Stomach (tissue), 9 donors: Measurements from ENCODE around the gene ZNF541. TPM values are rescaled to one million over a fixed set of nuclear protein-coding genes. Genes with fewer than 3 reads are reported as not detected.

ENCODE experiments used
- DNase-seq, 2 donors: peaks; one replicate each; pipeline versions ENCODE4 v3.0.0 to v3.0.0-alpha.2; 2013 to 2019
- H3K27ac ChIP-seq, 5 donors: fragments of 200-600 bp in 4 of 5; sonication (generic) in 4 of 5; one replicate each; pipeline ENCODE4 v1.5.1; 2013 to 2019; ENCODE audit warnings: mild to moderate bottlenecking in 1 of 5, moderate library complexity in 1 of 5
- H3K27me3 ChIP-seq, 3 donors: fragments of 200-600 bp; sonication (generic); one replicate each; pipeline ENCODE4 v1.5.1; 2017 to 2019; ENCODE audit warnings: mixed run types in 1 of 3
- H3K36me3 ChIP-seq, 4 donors: fragments of 200-600 bp; sonication (generic); 1 replicate in 3 of 4; 2 replicates in 1 of 4; pipeline ENCODE4 v1.5.1; 2016 to 2019
- H3K4me1 ChIP-seq, 4 donors: fragments of 200-600 bp; sonication (generic); one replicate each; pipeline ENCODE4 v1.5.1; 2016 to 2019
- H3K4me3 ChIP-seq, 4 donors: fragments of 200-600 bp; sonication (generic) in 3 of 4; one replicate each; pipeline ENCODE4 v1.5.1; 2016 to 2019; ENCODE audit warnings: mild to moderate bottlenecking in 1 of 4
- H3K9me3 ChIP-seq, 4 donors: fragments of 200-600 bp; sonication (generic); one replicate each; pipeline ENCODE4 v1.5.1; 2016 to 2019
- EP300 ChIP-seq: sonication (generic); formaldehyde crosslinking; IDR thresholded peaks from one replicate; pipeline ENCODE4 v1.6.1; 2017; ENCODE audit warnings: antibody characterized with exemption
- POLR2A ChIP-seq, 4 donors: fragments of 450-650 bp; IDR thresholded peaks; one replicate each; pipeline ENCODE4 v1.6.1; 2016; ENCODE audit warnings: antibody characterized with exemption in 4 of 4, control low read depth in 2 of 4, mild to moderate bottlenecking in 1 of 4, moderate library complexity in 1 of 4
- POLR2AphosphoS5 ChIP-seq, 3 donors: sonication (generic); formaldehyde crosslinking; IDR thresholded peaks; one replicate each; pipeline ENCODE4 v1.6.1; 2016; ENCODE audit warnings: antibody characterized with exemption in 3 of 3
- WGBS, 5 donors: extraction: QIAGEN DNeasy Blood & Tissue Kit in 3 of 5; methylation state at CpG; one replicate each; pipeline versions ENCODE4 v1.1.5 to v1.1.7; 2013 to 2018; 5-methylcytosine and 5-hydroxymethylcytosine counted together
- intact Hi-C: fragments of 100-400 bp; cut with DNase I; formaldehyde crosslinking; loops from one replicate; pipeline ENCODE4 v1.15.1; 2023; ENCODE audit warnings: low total_unique reads
- polyA plus RNA-seq, 3 donors: library from polyadenylated mRNA; stranded (reverse); fragments of 200-250 nt; gene quantifications; one replicate each; pipeline ENCODE4 v1.2.3, GENCODE V29; 2013
- total RNA-seq, 5 donors: library from RNA; depleted of rRNA; stranded (reverse); fragments of >200 nt; gene quantifications; one replicate each; pipeline versions ENCODE4 v1.1.0 to v1.2.3, GENCODE V29; 2014 to 2016
- TF ChIP-seq, protein P1 (sequence below), 7 experiments: fragments of 450-650 bp in 4 of 7; fragments of 200-600 bp in 3 of 7; sonication (generic) in 3 of 7; IDR thresholded peaks; one replicate each; pipeline ENCODE4 v1.5.1; 2016 to 2019; ENCODE audit warnings: antibody characterized with exemption in 7 of 7, control low read depth in 2 of 7, mild to moderate bottlenecking in 1 of 7
- donor health status: healthy with polysubstance abuse.
- donor health status: Bipolar disorder and iron deficiency.
- donor health status: healthy.

Gene ZNF541
- total and polyA plus RNA-seq, 8 donors = 0.08 to 0.19 (median 0.18) TPM; not detected in 5

DNA sequence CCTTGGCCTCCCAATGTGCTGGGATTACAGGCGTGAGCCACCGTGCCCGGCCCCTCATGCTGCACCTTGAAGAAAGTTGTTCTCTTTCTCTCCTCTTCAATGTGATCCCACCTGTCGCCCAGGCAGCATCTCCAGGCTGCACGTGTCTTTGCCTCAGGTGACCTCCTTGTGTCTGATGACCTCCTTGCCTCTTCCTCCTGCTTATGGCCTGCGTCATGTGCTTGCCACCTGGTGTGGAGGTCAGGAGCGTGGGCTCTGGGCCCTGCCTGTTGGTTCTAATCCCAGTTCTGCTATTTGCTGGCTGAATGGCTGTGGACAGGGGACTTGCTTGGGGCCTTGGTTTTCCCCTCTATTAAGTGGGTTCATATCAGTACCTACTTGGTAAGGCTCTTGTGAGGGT is 42.3 kb upstream of the ZNF541 start:
- peaks cover 43 to 88% (median 65%) of the 10 kb centered on the region in 4 donors for H3K4me1 ChIP-seq
- H3K4me3 ChIP-seq = no peak overlapping the region
- 77 to 89% (median 81%) methylated on average over 7 of the region's 7 CpGs for WGBS, 5 donors
- DNase-seq = no peak
- no peaks in the 10 kb centered on the region for H3K27me3 ChIP-seq
- H3K9me3 ChIP-seq = no peaks in the 10 kb centered on the region
- TF ChIP-seq EP300 (no peak), POLR2A (IDR thresholded peaks at IDR 0.05) (no peak), POLR2AphosphoS5 (IDR thresholded peaks at IDR 0.05) (no peak)
- TF ChIP-seq, protein P1, sequence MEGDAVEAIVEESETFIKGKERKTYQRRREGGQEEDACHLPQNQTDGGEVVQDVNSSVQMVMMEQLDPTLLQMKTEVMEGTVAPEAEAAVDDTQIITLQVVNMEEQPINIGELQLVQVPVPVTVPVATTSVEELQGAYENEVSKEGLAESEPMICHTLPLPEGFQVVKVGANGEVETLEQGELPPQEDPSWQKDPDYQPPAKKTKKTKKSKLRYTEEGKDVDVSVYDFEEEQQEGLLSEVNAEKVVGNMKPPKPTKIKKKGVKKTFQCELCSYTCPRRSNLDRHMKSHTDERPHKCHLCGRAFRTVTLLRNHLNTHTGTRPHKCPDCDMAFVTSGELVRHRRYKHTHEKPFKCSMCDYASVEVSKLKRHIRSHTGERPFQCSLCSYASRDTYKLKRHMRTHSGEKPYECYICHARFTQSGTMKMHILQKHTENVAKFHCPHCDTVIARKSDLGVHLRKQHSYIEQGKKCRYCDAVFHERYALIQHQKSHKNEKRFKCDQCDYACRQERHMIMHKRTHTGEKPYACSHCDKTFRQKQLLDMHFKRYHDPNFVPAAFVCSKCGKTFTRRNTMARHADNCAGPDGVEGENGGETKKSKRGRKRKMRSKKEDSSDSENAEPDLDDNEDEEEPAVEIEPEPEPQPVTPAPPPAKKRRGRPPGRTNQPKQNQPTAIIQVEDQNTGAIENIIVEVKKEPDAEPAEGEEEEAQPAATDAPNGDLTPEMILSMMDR (IDR thresholded peaks at IDR 0.05) = no peak
- H3K27ac ChIP-seq = peak overlapping the region in 1 of 5 donors; percentile 21
- intact Hi-C loops = no loop called here
- H3K36me3 ChIP-seq = peaks cover 0 to 26% (median 4%) of the 10 kb centered on the region in 4 donors

- no peaks in the 10 kb centered on the region for H3K9me3 ChIP-seq
- H3K36me3 ChIP-seq = peaks cover 0 to 19% (median 4%) of the 10 kb centered on the region in 4 donors
- DNase-seq = no peak
- WGBS, 5 donors = 96 to 98% (median 97%) methylated on average over 10 of the region's 10 CpGs
- peak overlapping the region in 1 of 5 donors; percentile 99 for H3K27ac ChIP-seq
- intact Hi-C loops = no loop called here
- peaks cover 43 to 82% (median 64%) of the 10 kb centered on the region in 4 donors for H3K4me1 ChIP-seq
- H3K27me3 ChIP-seq = no peaks in the 10 kb centered on the region
- TF ChIP-seq POLR2AphosphoS5 (IDR thresholded peaks at IDR 0.05) (no peak), EP300 (no peak), POLR2A (IDR thresholded peaks at IDR 0.05) (no peak)
- TF ChIP-seq, protein P1 (IDR thresholded peaks at IDR 0.05) = no peak
- no peak overlapping the region for H3K4me3 ChIP-seq
These were observed 41.6 kb upstream of the ZNF541 start for GRCh38 chr19:47614559-47614958.

DNA sequence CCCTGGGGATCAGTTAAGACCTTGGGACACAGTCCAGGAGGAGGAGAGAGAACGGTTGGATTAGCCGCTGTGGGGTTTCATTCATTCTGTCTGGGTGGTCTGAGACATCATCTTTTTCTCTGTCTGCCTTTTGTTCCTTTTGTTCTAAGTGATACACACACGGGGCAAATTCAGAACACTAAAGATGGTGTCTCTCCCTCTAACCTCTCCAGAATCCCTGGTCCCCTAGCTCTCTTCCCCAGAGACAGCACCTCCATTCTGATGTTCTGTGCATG is 41.0 kb upstream of the ZNF541 start:
- H3K27ac ChIP-seq = peak overlapping the region in 4 of 5 donors; percentile 57 to 99 (median 61)
- WGBS, 5 donors = 44 to 64% (median 56%) methylated on average over 3 of the region's 3 CpGs
- H3K4me3 ChIP-seq = no peak overlapping the region
- peaks cover 0 to 16% (median 4%) of the 10 kb centered on the region in 4 donors for H3K36me3 ChIP-seq
- H3K9me3 ChIP-seq = no peaks in the 10 kb centered on the region
- intact Hi-C loops = no loop called here
- no peaks in the 10 kb centered on the region for H3K27me3 ChIP-seq
- DNase-seq = no peak
- no peak for TF ChIP-seq POLR2A (IDR thresholded peaks at IDR 0.05)
- TF ChIP-seq, protein P1 (IDR thresholded peaks at IDR 0.05) = no peak
- TF ChIP-seq POLR2AphosphoS5 (IDR thresholded peaks at IDR 0.05) = no peak
- TF ChIP-seq EP300 = no peak
- peaks cover 37 to 76% (median 59%) of the 10 kb centered on the region in 4 donors for H3K4me1 ChIP-seq

DNA sequence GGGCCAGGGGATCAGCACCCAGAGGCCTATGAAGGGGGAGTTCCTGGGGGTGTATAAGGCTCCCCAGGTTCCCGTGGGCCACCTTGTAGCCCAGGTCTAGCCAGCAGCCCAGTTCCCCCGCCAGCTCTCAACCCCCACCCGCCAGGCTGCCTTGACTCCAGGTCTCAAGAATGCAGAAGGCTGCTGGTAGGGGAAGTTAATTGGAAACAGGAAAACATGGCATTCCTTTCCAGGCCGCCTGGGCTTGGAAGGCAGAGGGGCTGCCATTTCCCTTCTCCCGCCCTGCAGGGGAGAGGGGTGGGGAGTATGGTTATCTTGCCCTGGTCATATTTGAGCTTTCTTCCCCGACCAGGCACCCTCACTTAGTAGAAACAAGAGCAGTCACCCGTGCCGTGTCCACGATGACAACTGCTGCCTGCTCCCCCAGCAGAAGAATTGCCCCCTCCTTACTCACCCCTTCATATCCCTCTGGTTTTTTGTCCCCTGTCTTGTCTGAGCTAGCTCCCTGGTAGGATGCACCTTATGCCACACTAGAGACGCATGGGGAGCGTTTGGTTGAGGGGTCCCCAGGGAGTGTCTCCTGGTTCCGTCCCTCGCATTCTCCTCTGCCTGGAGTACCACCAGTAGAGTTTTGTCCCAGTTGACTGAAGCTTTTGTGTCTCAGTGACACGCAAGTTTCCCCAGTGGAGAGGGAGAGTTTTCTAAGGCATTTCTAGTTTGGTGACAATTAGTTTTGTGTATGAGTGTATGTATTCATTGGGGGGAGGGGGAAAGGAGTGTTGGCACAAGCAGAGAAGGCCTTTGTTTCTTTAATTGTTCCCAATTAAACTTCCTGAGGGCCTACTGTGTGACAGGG is 40.4 kb upstream of the ZNF541 start:
- H3K27me3 ChIP-seq = no peaks in the 10 kb centered on the region
- WGBS, 5 donors = 54 to 61% (median 59%) methylated on average over 13 to 14 of the region's 14 CpGs
- DNase-seq = peak in 1 of 2 donors; percentile 68
- H3K9me3 ChIP-seq = no peaks in the 10 kb centered on the region
- peaks cover 0 to 16% (median 4%) of the 10 kb centered on the region in 4 donors for H3K36me3 ChIP-seq
- intact Hi-C loops = no loop called here
- no peak overlapping the region for H3K4me3 ChIP-seq
- TF ChIP-seq, protein P1 (IDR thresholded peaks at IDR 0.05) = no peak
- TF ChIP-seq POLR2A (IDR thresholded peaks at IDR 0.05) = no peak
- TF ChIP-seq POLR2AphosphoS5 (IDR thresholded peaks at IDR 0.05) = no peak
- H3K4me1 ChIP-seq = peaks cover 31 to 70% (median 54%) of the 10 kb centered on the region in 4 donors
- H3K27ac ChIP-seq = peak overlapping the region; percentile 1 to 99 (median 57)
